Mucosa of rectum (tissue), 2 donors: ENCODE results near the gene COPB1.

Experiments used
- H3K27ac ChIP-seq, 2 donors: one replicate each; pipeline ENCODE4 v1.7.0; 2013; ENCODE audit warnings: inconsistent platforms in 2 of 2, low read depth in 2 of 2, low read length in 2 of 2
- H3K27me3 ChIP-seq, 2 donors: one replicate each; pipeline ENCODE4 v1.7.0; 2013; ENCODE audit warnings: low read length in 2 of 2; ENCODE audit not compliant: control insufficient read depth in 2 of 2, insufficient read depth in 2 of 2
- H3K36me3 ChIP-seq, 2 donors: one replicate each; pipeline ENCODE4 v1.7.0; 2013; ENCODE audit warnings: low read length in 2 of 2; ENCODE audit not compliant: control insufficient read depth in 2 of 2, insufficient read depth in 2 of 2
- H3K4me1 ChIP-seq, 2 donors: one replicate each; pipeline ENCODE4 v1.7.0; 2013; ENCODE audit warnings: low read length in 2 of 2, mild to moderate bottlenecking in 1 of 2; ENCODE audit not compliant: control insufficient read depth in 2 of 2, insufficient read depth in 2 of 2
- H3K4me3 ChIP-seq, 2 donors: one replicate each; pipeline ENCODE4 v1.7.0; 2013; ENCODE audit warnings: low read length in 2 of 2
- H3K9ac ChIP-seq, 2 donors: one replicate each; pipeline ENCODE4 v1.7.0; 2013; ENCODE audit warnings: low read length in 2 of 2, low read depth in 1 of 2, mild to moderate bottlenecking in 1 of 2
- H3K9me3 ChIP-seq, 2 donors: one replicate each; pipeline ENCODE4 v1.7.0; 2013; ENCODE audit warnings: low read length in 2 of 2; ENCODE audit not compliant: control insufficient read depth in 2 of 2
- donor health status: healthy.
- donor health status: Normal muscosa, but diverticular disease.

The COPB1 gene

DNA sequence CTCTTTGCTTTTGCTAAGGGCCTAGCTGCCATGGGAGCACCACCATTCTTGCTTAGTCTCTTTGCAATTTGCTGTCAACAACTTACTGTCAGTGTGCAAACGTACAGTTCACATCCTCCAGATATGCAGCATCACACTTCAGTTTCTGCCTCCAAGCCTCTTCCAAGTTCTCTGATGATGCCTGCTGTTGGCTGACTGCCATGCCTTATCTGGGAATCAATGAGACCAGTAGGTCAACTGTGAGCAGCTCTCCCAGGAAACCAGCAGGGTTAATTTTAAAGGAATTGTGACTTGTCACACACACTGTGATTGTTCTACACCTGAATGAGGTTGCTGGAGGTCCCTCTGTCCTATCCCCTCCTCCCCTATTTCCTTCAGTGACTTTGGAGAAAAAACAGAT lies 56.0 kb downstream of the COPB1 start:
- H3K36me3 ChIP-seq, result no peaks in the 10 kb centered on the region
- H3K27ac ChIP-seq, result no peak overlapping the region
- H3K27me3 ChIP-seq, result no peaks in the 10 kb centered on the region
- H3K4me1 ChIP-seq, result no peaks in the 10 kb centered on the region
- no peaks in the 10 kb centered on the region for H3K9me3 ChIP-seq
- no peak overlapping the region for H3K4me3 ChIP-seq
- H3K9ac ChIP-seq, result no peak overlapping the region

DNA sequence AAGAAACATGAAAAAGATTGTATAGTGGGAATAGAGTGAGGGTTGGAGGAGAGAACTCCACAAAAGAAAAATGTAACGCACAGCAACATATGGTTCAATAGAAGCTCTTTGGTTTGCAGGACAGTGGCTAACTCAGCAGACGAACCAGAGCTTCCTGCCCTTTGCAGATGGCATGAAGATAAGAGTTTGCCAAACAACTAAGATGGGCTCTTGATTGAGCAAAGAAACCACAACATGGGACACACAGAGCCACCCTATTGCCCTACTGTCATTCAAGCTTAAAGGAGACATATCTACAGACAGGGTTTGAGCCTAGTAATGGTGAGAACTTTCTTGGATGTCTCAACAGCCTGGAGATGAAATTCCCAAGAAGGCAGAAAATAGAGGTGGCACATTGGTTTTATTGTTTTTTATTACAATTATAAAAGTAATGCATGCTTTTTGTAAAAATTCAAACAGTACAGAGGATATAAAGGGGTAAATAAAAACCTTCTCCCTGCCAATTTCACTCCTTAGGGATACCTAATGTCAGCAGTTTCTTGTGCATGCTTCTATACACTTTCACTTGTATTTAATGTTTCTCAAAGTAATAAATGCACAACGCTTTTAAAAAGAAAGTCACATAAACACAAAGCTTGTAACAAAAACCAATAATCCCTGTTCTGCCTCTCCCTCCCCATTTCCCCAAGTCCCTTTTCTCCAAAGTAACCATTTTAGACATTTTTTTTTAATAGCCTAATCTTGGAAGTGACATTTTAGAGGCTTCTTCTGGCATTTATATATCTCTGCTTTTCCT lies 63.7 kb downstream of the COPB1 start:
- H3K27ac ChIP-seq, result no peak overlapping the region
- no peaks in the 10 kb centered on the region for H3K9me3 ChIP-seq
- no peak overlapping the region for H3K4me3 ChIP-seq
- H3K4me1 ChIP-seq, result no peaks in the 10 kb centered on the region
- no peak overlapping the region for H3K9ac ChIP-seq
- H3K27me3 ChIP-seq, result no peaks in the 10 kb centered on the region
- H3K36me3 ChIP-seq, result no peaks in the 10 kb centered on the region

DNA sequence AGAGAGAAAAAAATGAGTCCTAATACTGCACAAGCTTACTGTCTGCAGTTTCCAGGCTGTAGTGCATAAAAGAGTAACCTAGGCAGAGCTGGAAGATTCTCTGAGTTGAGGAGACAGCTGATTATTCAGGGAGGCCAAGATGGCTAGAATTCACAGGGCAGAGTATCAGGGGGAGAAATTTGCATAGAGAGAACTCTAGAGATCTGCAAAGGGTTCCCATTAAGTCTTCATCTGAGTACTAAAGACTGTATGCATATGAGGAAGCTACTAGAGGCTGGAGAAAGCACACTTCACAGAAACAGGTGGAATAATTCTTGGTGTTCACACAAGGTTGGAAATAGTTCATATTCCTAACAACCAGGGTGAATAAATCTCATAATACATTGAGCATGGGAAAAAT lies 74.0 kb downstream of the COPB1 start:
- H3K4me1 ChIP-seq, result no peaks in the 10 kb centered on the region
- H3K9me3 ChIP-seq, result no peaks in the 10 kb centered on the region
- H3K4me3 ChIP-seq, result no peak overlapping the region
- H3K27me3 ChIP-seq, result no peaks in the 10 kb centered on the region
- H3K9ac ChIP-seq, result no peak overlapping the region
- no peaks in the 10 kb centered on the region for H3K36me3 ChIP-seq
- H3K27ac ChIP-seq, result no peak overlapping the region

DNA sequence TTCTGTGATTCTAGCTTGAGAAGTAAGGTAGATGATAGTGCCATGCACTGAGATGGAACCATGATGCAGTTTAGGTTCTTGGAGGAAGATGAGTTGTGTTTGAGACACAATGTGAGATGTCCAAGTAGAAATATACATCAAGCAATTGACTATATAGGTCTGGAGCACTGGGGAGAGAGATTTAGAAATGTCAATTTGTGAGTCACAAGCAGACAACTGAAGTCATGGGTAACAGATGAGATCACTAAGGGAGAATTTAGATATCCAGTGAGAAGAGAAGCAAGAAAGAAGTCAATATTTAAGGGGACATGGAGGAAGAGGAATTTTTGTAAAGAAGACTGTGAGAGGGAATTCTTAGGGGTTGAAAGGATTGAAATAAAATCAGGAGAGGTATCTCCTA lies 75.5 kb downstream of the COPB1 start:
- H3K27me3 ChIP-seq, result no peaks in the 10 kb centered on the region
- no peak overlapping the region for H3K9ac ChIP-seq
- H3K4me3 ChIP-seq, result no peak overlapping the region
- no peak overlapping the region for H3K27ac ChIP-seq
- no peaks in the 10 kb centered on the region for H3K9me3 ChIP-seq
- no peaks in the 10 kb centered on the region for H3K36me3 ChIP-seq
- H3K4me1 ChIP-seq, result no peaks in the 10 kb centered on the region

- no peak overlapping the region for H3K9ac ChIP-seq
- no peaks in the 10 kb centered on the region for H3K9me3 ChIP-seq
- no peaks in the 10 kb centered on the region for H3K4me1 ChIP-seq
- H3K27me3 ChIP-seq, result no peaks in the 10 kb centered on the region
- no peak overlapping the region for H3K27ac ChIP-seq
- no peaks in the 10 kb centered on the region for H3K36me3 ChIP-seq
- no peak overlapping the region for H3K4me3 ChIP-seq
Measured at GRCh38 chr11:14423633-14424032, 76.0 kb downstream of the COPB1 start.

- Histone ChIP-seq H3K4me3 (no peak overlapping the region), H3K4me1 (no peaks in the 10 kb centered on the region), H3K9ac (no peak overlapping the region), H3K27ac (no peak overlapping the region), H3K36me3 (no peaks in the 10 kb centered on the region), H3K9me3 (no peaks in the 10 kb centered on the region), H3K27me3 (no peaks in the 10 kb centered on the region)
Measured at GRCh38 chr11:14422814-14423182, 76.8 kb downstream of the COPB1 start.

DNA sequence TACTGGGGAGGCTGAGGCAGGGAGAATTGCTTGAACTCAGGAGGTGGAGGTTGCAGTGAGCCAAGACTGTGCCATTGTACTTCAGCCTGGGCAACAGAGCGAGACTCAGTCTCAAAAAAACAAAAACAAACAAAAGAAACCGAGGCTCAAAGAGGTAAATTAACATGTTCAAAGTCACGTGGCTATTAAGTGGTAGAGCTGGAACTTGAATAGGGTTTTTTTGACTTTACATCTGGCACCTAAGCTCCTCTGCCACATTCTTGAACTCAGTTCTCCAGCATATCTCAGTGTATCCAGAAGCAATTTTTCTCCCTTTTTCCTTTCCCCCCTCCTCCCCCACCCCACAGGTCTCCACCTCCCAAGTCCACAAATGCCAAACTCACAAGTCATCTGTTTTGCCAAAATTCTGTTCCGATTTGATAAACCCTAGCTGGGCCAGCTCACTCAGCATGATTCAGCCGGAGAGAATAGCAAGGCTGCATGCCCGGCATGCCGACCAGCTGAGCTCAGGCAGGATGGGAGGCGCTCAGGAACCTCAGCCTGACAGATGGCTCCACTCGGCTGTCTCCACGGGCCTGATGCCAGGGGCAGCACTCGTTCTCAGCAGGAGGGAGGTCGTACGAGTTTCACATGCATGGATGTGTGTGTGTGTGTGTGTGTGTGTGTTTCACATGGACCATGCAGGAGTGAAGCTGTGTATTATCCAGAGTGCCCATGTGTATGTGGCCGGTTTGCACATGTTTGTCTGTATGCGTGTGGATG lies 77.4 kb downstream of the COPB1 start:
- H3K9me3 ChIP-seq, result no peaks in the 10 kb centered on the region
- no peaks in the 10 kb centered on the region for H3K4me1 ChIP-seq
- H3K36me3 ChIP-seq, result no peaks in the 10 kb centered on the region
- no peak overlapping the region for H3K27ac ChIP-seq
- no peak overlapping the region for H3K4me3 ChIP-seq
- H3K9ac ChIP-seq, result no peak overlapping the region
- no peaks in the 10 kb centered on the region for H3K27me3 ChIP-seq

DNA sequence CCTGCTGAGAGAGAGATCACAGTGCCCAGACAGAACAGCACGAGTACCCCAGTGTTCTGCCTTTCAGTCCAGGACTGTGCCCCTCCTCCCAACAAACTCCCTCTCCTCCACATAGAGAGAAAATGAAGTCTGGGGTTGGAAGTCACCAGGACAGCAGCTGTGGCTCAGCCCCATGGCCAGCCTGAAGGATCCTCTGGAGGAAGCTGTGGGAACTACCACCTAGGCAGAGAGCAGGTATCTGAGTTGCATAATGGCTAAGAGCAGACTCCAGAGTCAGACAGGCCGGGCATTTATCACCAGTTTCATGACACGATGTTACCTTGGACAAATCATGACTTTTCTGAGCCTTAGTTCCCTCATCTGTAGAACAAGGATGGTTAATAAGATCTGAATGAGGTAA lies 79.4 kb downstream of the COPB1 start:
- Histone ChIP-seq H3K4me1 (no peaks in the 10 kb centered on the region), H3K9me3 (no peaks in the 10 kb centered on the region), H3K36me3 (no peaks in the 10 kb centered on the region), H3K27ac (no peak overlapping the region), H3K27me3 (no peaks in the 10 kb centered on the region), H3K4me3 (no peak overlapping the region), H3K9ac (no peak overlapping the region)

DNA sequence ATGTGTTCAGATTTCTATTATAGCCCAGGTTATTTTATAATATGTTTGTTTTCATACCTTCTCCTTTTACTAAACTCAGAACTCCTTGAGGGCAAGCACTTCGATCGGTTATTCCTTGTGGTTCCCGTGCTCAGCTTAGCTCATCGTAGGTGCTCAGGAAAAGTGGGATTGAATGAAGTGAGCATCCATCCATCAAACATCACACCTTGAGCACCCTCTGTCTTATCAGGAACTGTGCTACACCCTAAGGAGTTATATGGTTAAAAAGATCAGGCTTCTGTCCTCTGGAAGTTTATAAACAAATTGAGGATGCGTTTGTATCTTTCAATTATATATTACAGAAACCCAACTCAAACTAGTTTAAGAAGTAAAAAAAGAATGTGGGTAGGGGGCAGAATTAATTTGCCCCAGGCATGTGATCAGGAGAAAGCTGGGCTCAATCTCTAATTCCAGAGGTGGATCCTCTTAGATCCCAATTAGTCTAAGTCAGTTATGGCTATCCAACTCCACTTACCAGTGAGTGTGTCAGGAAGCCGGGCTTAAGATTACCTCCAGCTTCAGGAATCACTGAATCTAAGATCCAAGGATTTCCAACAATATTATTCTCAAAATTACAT lies 80.7 kb downstream of the COPB1 start:
- Histone ChIP-seq H3K36me3 (no peaks in the 10 kb centered on the region), H3K9ac (no peak overlapping the region), H3K27me3 (no peaks in the 10 kb centered on the region), H3K27ac (no peak overlapping the region), H3K4me3 (no peak overlapping the region), H3K4me1 (no peaks in the 10 kb centered on the region), H3K9me3 (no peaks in the 10 kb centered on the region)

DNA sequence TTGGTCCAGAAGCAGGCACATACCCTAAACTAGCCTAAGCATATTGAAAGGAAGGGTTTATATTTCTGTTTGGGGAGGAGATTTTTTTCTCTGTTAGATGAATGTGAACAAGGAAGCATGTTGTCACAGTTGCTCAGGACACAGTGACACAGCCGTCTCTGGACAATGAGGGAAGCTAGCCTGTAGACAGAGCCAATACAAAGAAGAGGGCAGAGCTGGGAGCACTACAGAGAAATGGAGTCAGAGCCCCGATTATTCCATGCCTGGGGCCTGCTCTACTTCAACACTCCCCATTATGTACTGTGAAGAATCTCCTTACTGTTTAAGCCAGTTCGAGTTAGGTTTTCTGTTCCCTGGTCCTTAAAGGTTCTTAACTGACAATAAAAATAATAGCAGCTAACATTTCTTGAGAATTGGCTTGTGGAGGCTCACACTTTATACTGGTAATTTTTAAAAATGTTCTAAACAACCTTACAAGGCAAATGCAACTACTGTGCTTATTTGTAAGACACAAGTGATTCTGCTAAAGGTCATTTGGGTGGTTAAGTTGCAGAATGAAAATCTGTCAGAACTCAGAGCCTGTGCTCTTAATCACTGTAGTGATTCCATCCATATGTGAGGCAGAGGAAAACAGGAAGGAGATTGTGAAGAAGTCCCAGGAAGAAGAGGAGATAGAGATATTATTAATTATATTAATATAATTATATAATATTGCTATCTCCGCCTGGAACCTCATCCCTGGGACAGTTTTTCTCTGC lies 81.8 kb downstream of the COPB1 start:
- no peaks in the 10 kb centered on the region for H3K36me3 ChIP-seq
- H3K27me3 ChIP-seq, result no peaks in the 10 kb centered on the region
- H3K4me1 ChIP-seq, result no peaks in the 10 kb centered on the region
- no peak overlapping the region for H3K9ac ChIP-seq
- no peak overlapping the region for H3K27ac ChIP-seq
- H3K4me3 ChIP-seq, result no peak overlapping the region
- H3K9me3 ChIP-seq, result no peaks in the 10 kb centered on the region
